T-helper 1 cell (primary cell): ENCODE results near the gene LARGE1.

Source experiments
- DNase-seq, 5 donors: peaks; one replicate each; pipeline ENCODE4 v3.0.0-alpha.2; 2012 to 2020
- total RNA-seq, 4 donors: gene quantifications; one replicate each; lab custom pipeline; 2026; lab: John Stamatoyannopoulos, UW

LARGE1 gene
- total RNA-seq = 0.27 to 1.5 (median 0.81) reads per million in 4 donors

DNA sequence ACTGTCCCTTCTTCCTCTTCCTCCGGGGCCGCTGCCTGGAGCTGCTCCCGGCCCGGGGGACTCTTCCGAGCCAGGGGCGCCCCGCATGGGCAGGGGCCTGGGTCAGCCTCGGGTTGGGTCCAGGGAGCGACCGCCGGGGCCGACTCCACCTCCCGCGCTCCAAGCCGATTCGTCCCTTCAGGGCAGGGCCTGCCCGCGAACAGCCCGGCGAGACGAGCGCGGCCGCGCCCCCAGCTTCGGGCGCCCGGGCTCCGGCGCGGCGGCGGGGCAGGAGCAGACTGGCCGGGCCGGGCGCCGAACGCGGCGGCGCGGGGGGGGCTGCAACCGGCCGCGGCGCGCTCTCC is at the start of gene LARGE1:
Gene LARGE1, minus strand, starts transcription at position 280 of the 344 bp plus-strand sequence.
- DNase-seq = no peak

DNA sequence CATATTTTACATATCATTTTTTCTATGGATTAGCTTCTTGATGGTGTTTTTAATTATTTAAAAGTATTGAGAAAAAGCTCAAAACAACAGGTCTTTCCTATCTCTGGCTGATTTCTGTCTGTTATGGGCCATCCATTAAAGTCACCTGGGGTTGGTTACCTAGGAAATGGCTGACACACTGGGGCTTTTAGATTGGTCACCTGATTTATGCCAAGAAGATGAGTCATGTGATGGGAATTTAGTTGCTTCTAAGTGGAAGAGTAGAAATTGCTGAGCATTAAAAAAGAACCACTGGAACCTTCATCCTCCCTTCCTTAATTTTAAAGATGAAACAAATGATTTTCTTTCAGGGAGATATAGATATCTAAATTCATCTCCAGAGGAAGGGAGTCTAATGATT is 48.8 kb upstream of the LARGE1 start:
- DNase-seq = no peak

DNA sequence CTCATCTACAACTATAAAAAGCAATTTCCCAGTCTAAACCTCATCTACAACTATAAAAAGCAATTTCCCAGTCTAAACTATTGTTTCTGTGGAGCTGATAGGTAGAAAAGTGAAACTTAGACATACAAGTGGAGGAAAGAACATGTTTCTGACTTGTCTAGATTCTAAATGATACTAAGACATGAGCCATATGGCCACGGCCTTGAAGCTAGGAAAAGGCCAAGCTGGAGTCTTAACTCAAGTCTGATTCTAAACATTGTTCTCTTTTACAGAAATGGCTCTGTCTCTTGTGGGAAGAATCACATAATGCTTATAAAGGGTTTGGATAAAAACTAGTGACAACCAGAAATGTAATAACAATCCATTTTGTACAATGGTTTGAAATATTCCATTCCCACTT is 43.8 kb upstream of the LARGE1 start:
- no peak for DNase-seq

DNA sequence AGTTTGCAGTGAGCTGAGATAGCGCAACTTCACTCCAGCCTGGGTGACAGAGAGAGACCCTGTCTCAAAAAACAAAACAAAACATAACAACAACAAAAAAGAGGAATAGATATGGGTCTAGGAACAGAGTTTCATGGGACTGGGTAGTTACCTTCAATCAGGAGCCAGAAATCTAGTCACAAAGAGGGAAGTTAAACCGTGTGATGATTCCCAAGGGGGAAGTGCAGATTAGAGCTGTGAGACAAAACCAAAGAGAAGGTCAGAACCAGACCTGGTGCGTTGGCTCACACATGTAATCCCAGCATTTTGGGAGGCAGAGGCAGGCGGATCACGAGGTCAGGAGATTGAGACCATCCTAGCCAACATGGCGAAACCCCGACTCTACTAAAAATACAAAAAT is 42.1 kb upstream of the LARGE1 start:
- DNase-seq = no peak

DNA sequence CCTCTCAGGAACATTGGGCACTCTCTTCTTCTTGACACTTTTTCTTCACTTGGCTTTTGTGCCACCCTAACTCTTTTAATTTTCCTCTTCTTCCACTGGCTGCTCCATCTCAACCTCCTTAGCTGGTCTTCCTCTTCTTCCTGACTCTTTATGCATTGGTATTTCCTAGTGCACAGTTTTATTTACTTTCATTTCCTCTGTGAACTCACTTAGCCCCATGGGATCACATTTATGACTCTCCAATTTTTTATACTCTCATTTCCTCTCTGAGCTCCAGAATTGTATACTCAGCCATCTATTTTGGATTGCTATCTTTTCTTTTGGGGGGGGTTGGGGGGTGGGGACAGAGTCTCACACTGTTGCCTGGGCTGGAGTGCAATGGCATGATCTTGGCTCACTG is 38.5 kb upstream of the LARGE1 start:
- DNase-seq = no peak

DNA sequence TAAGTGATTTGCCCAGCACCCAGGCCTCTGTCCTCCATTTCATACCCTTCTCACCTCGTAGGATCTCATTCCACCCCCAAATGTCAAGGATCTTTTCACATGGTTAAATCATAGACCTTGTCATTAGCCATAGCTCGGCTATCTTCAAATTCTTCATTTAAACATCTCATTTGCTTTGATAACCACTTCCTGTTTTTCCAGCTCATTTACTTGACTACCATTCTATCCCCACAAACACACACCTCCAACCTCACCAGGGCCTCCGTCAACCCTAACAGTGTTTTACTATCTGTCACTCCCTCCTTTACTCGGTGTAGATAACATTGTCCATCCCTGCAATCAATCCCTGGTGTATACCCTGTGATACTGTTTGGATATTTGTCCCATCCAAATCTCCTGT is 36.8 kb upstream of the LARGE1 start:
- no peak for DNase-seq

DNA sequence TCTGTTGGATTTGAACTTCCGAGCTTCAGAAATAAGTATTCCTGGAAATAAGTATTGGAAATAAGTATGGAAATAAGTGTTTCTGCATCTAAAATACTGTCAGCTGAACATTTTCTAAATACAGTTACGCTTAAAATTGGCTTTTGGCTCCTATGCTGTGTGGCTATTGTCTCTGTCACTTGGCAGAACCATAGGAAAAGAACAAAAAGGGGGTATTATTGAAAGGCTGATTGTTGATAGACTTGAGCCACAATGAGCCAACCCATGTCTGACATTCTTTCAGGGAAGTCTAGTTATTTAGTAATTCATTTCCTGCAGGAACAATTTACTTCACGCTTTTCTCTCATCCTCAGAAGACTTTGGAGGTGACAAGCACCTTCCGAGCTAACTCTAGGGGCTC is 32.5 kb upstream of the LARGE1 start:
- no peak for DNase-seq

DNA sequence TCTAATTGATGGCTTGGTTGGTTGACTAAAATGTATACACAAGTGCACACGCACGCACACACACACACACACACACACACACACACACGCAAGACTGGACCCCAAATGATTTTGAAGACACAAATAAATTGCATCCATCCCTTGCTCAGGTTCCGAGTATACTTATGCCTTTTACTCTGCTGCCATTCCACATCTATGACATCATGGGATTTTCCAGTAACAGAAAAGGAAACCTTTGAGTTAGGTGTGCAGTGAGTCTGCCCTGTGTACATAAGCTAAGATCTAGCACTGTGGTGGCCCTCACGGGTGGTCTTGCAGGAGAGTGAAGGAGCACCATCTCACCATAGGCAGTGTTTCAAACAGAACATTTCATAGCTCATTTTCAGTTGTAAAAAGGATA is 20.5 kb upstream of the LARGE1 start:
- DNase-seq = no peak

DNA sequence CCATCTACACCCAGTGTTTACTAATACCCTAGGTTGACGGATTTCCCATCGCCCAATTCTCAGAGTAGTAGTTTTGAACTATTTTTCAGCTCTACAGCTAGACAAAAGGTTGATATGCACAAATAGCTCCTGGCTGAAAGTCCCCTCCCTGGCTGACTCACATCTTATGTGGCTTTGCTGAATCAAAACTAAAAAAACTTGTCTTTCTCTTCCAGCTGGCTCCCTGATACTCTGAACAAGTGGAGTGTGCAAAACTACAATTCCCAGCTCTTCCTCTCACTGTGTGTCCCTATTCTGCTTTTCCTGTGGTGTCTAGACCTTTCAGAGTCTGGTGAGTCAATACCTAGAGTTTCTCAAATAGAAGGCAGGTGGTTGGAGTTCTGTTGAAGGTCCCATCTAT is 12.7 kb upstream of the LARGE1 start:
- no peak for DNase-seq

DNA sequence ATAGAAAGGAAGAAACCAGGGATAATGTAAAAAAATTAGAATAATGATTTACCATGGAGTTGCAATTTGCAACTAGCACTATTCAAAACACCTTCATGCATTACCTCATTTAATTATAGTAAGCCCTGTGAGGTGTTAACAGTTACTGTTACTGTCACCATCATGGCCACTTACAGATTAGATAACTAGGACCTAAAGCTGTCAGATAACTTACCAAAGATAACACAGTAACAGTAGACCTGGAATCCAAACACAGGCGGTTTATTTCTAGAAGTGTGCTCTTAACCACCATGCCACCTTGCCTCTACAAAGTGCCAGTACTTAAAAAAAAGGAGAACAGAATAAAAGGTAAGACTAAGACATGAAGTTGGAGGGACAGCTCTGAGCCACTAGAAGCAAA is 11.1 kb upstream of the LARGE1 start:
- DNase-seq = no peak

DNA sequence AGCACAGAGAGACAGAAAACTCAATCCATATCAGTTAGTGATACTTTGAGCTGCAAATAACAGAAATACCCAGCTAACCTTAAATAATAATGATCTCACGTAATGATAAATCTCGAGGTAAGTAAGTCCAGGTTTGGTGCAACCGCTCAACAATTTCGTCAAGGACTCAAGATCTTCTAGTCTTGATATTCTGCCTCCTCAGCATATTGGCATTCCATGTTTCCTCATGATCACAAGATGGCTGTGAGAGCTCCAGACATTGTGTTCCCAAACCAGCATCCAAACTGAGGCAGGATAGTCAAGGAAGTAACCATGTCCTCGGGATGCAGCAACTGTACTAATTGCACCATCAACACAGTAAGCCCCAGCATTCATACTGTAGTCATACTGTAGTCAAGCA is 7.5 kb upstream of the LARGE1 start:
- no peak for DNase-seq

DNA sequence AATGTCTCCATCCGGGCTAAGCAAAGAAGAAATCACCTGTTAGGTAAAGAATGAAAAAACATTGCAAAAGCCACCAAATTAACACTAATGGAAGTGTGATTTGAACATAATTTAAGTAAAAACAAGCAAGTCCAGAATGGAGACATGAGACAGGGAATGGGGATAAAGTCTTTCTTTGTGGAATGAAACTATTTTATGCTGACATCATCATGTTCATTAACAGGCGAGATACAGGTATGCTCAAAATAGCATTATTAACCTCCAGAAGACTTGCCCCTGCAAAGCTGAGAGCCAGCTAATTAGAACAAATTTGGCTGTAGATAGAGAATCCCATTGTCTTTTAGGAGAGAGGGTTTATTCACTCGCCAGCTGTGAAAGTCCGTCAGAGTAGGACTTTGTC is 4.9 kb upstream of the LARGE1 start:
- no peak for DNase-seq

DNA sequence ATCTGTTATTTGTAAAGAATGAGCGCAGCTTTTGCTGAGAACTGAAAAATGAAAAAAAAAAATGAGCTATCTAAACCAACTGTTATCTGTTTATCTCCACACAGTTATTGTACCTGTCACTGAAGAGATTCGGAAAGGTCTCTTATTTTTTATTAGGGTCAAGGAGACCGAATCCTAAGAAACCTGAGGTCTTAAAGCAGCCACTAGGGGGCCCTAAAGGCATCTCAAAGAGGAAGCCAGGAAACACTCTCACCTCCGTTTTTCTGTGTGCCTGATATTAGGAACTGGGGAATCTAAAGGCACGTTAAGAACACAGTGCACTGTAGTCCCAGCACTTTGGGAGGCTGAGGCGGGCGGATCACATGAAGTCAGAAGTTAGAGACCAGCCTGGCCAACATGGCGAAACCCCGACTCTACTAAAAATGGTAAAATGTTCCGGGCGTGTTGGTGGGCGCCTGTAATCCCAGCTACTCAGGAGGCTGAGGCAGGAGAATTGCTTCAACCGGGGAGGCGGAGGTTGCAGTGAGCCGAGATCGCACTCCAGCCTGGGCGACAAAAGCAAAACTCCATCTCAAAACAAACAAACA is 3.5 kb upstream of the LARGE1 start:
- peak in 2 of 5 donors; percentile 10 to 11 for DNase-seq

DNA sequence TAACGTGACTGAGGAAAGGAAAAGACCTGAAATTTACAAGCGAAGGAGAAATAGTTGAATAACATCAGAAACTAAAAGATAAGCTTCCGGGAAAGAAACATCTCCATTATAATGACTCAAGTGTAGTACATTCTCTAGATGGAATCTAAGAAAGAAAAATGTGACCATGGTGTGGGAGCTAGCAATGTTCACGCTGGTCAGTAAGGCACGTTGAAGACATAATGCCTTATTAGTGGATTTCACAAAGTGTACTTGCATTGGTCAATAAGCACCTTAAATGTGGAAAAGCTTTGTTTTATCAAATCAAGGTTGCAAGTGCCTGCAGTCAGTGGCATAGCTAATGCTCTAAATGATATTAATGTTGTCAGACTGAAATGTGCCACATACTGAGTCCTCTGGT is 2.8 kb upstream of the LARGE1 start:
- DNase-seq = no peak

DNA sequence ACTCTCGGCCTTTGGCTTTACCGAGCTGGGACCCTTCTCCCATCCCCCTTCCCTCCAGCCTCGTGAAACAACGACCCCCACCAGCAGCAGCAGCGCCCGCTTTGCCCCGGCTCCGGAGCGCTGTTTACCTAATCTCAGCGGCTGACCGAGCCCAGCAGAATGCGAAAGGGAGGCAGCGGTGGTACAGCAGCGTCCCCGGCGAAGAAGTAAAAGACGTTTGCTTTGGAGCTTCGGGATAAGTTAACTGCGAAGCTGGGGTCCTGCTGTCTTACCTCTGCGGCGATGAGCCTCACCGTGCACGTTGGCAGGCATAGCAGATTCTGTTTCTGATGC is 2.0 kb upstream of the LARGE1 start:
- no peak for DNase-seq

DNA sequence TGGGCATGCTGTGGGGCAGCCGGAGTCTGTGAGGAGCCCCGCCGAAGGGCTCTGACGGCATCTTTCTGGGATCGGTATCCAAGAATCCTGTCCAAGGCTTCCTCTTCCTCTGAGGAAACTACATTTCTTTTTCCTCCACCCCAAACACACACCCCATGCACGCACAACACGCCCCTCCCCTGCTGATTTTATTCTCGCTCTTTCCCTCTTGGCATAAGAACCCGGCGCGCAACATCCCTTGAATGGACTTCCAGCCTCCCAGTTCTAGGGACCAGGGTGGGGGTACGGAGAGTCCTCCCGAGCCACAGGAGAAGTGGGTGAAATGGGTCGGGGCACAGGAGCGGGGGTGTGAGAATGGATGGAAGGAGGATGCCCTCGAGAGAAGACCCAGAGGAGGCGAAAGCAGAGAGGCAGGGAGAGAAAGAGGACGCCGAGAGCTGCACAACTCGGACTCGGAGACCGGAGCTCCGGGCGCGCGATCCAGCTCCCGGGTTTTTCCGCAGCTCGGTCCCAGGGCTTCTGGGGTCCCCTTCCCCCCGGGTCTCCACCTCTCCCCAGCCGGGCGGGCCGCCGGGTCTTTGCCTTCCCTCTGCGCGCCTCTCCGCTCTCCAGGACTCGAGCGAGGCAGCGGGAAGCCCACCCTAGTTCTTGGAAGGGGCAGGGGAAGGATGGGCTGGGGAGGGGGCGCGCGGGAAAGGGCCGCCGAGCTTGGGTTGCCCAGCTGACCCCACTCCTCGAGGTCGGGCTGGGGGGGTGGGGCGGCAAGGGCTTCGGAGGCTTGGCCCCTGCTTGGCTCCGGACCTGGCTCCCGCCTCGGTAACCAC is 1.5 kb upstream of the LARGE1 start:
- DNase-seq = peak in 1 of 5 donors; percentile 12

DNA sequence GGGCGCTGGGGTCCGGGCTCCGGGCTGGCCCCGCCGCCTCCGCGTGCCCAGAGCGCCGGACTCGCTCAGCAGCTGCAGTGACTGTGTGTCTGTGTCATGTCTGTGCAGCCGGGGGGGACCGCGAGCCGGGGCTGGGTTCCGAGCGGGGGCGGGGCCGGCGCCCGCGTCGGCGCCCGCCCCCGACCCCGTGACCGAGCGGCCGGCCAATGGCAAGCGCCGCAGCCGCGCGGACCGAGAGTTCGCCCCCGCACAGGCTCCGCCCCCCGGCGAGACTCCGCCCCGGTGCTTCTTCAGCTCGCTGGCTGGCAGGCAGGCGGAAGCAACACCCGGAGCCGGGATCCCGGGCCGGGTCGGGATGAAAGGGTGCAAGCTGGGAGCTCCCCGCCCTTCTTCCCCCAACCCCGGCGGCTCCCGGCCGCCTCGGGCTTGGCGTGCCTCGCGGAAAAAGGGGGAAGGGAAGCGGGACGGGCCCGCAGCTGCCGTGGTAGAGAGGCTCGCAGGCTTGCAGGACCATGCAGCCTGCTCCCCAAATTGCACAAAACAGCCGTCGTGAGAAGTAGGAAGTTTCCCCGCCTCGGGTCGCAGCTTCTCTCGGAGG is 750 bp upstream of the LARGE1 start:
- peak; percentile 27 to 77 (median 70) for DNase-seq

DNA sequence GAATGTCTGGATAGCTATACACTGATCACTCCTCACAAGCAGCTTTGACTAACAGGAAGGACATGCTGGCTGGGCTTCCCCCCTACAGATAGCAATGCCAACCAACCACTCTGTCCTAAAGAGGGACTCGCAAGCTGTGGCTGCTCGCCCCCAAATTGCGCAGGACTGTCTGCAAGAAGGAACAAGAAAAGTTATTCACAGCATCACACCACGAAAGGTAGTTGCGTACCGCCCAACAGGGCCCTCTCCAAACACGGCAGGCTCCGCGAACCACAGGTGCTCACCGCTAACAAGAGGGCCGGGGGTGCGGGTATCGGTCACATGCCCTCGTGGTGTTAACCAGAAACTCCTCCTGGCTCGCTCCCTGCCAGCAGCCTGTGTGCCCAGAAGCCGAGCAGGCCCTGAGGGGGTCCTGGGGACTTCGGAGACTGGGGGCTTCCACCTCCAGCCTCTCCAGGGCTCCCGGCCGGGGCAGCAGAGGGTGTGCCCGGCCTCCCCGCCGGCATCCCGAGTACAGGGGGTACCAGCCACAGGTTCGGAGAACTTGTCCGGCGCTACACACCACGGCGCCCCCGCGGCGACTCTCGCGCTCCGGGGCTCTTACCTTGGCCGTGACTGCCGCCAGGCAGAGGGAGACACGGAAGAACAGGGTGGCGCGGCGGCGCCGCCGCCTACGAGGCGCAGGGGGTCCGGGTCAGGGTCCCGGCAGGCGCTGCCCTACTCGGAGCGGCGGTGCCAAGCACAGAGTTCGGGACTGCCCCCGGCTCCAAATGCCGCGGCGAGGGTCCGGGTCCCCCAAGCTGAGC is 682 bp downstream of the LARGE1 start:
- no peak for DNase-seq

DNA sequence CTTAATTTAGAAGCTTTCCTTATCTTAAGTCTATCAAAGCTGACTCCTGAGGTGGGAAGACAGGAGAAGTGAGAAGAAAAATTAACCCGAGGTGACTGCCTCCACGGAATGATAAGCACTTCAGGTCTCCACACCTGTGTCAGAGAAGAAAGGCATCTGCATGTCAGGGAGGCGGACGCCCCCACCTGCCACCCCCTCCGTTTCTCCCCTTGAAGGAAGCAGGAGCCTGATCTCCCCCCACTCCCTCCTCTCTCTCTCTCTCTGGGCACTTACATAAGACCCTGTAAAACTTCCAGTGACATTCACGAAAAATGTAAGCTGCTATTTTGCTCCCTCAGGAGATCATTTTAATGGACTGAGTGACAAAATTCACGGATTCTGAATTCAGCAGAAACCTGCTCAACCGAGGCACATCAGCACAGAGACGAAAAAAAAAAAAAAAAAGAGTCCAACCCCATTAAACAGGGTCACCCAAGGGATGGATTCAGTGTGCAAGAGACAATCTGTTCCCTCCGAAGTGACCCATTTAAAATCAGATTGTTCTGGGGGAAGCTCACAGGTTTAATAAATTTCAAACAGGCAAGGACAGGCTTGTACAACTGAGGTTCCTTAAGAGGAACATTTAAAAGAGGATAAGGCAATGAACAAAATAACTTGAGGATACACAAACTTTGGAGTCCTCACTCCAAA is 1.5 kb downstream of the LARGE1 start:
- DNase-seq = no peak

DNA sequence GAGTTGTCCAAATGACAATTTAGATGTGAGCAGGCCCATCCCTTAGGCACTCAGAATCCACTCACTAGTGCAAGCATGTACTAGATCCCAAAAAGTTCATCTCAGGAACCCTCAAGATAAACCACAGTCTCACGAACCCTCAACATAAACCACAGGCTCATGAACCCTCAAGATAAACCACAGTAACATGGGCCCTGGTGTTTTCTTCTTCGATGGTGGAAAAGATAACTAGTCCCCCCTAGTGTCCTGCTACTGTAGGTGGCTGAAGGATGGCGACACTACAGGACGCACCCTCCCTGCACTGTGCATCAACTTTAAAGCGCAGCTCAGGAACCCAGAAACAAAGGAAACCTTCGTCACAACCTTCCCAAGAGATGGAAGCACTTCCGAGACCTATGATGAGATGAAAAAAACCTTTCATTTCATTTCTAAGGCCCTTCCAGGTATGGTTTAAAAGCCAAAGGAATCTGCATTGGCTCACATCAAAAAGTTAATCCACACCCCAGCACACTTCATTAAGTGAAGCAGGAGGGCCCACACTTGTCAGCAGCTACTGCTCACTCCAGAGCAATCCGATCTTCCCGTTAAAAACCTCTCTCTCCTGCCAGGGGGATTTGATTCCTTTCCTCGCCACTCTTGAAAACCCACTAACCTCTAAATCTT is 2.4 kb downstream of the LARGE1 start:
- no peak for DNase-seq

DNA sequence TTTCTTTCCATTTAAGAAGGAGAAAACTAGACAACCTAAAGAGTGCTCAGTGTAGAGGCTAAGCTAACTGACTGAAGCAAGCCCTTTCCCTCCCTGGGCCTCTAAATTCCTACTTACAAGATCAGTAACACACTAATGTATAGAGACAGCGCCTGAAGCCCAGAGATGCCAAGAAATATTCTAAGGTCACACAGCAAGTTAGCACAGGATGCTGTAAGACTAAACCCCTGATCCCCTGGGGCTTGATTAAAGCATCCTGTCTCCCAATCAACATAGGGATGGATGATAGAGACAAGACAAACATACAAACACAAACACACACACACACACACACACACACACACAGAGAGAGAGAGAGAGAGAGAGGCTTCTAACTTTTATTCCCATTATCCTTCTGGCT is 5.6 kb downstream of the LARGE1 start:
- DNase-seq = no peak

DNA sequence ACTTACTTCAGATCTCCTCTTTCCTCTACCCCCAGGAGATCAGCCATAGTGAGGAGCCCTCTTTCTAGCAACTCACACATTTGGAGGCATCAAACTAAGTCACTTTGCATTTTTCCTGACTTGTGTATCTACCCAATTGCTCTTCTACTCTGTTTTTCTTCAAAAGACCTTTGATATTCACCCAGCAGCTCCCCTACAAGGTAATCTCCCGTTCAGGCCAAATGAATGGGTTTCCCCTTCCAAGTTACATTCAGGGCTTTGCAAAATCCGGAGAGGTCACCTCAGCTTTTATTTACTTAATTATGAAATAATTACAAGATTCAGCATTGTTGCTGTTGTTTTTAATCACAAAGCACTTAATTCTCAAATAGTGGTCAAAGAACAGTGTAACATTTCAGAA is 6.1 kb downstream of the LARGE1 start:
- DNase-seq = no peak
